H1 (cell line): ENCODE measurements around the gene SPIRE1. TPM values are rescaled to one million over a fixed set of nuclear protein-coding genes. Genes with fewer than 3 reads are reported as not detected.

Experiments
- CTCF ChIA-PET: fragments of 300-600 bp; sonication (Branson Sonifier 250); formaldehyde crosslinking; loops from one replicate; lab custom pipeline; 2021; ENCODE audit not compliant: partially characterized antibody; lab: Charles Lee
- POLR2A ChIA-PET: fragments of 300-600 bp; sonication (Branson Sonifier 250); formaldehyde crosslinking; loops from one replicate; lab custom pipeline; 2021; ENCODE audit warnings: inconsistent platforms; ENCODE audit not compliant: partially characterized antibody; lab: Charles Lee
- DNase-seq, 2 experiments: peaks; one replicate each; pipeline versions ENCODE4 v3.0.0 to v3.0.0-alpha.2; 2010 to 2022; ENCODE audit warnings: low spot score in 2 of 2, low read depth in 1 of 2, mixed read lengths in 1 of 2
- FAIRE-seq: peaks from 2 replicates; lab custom pipeline; 2011; peaks lifted over from hg19 to GRCh38; lab: Jason Lieb, UNC
- H2AFZ ChIP-seq: 2 replicates; pipeline ENCODE4 v1.8.1; 2012; ENCODE audit warnings: low read length, inconsistent platforms
- H2AK5ac ChIP-seq: 2 replicates; pipeline ENCODE4 v1.6.1; 2013; ENCODE audit warnings: low read depth, low read length
- H2BK120ac ChIP-seq: replicated peaks from 2 replicates; pipeline ENCODE3; 2013; ENCODE audit warnings: low read depth, low read length, inconsistent platforms
- H2BK12ac ChIP-seq: 2 replicates; pipeline ENCODE4 v1.6.1; 2013; ENCODE audit warnings: low read depth, low read length
- H2BK15ac ChIP-seq: 2 replicates; pipeline ENCODE4 v1.6.1; 2013; ENCODE audit warnings: low read length
- H2BK20ac ChIP-seq: 2 replicates; pipeline ENCODE4 v1.6.1; 2013; ENCODE audit warnings: low read length
- H2BK5ac ChIP-seq: 2 replicates; pipeline ENCODE4 v1.6.1; 2013; ENCODE audit warnings: low read depth, low read length
- H3K14ac ChIP-seq: 2 replicates; pipeline ENCODE4 v1.6.1; 2013; ENCODE audit warnings: inconsistent platforms; ENCODE audit not compliant: insufficient read length
- H3K18ac ChIP-seq: 2 replicates; pipeline ENCODE4 v1.6.1; 2013; ENCODE audit warnings: low read length; ENCODE audit errors: extremely low read depth
- H3K23ac ChIP-seq: 2 replicates; pipeline ENCODE4 v1.6.1; 2013; ENCODE audit warnings: inconsistent platforms; ENCODE audit not compliant: insufficient read length
- H3K23me2 ChIP-seq: 2 replicates; pipeline ENCODE4 v1.6.1; 2013; ENCODE audit warnings: low read depth, low read length
- H3K27ac ChIP-seq: 2 replicates; pipeline ENCODE4 v1.6.1; 2011; ENCODE audit warnings: low read depth, low read length, inconsistent platforms
- H3K27me3 ChIP-seq, 4 experiments: replicated peaks in 1 of 4; 1 replicate in 1 of 4; 2 replicates in 3 of 4; pipeline versions ENCODE4 v1.6.1 to v1.8.1; 2011 to 2013; ENCODE audit warnings: low read length in 3 of 4, mild to moderate bottlenecking in 3 of 4, inconsistent platforms in 2 of 4, mixed read lengths in 2 of 4, moderate library complexity in 1 of 4; ENCODE audit not compliant: control insufficient read depth in 3 of 4, insufficient read depth in 3 of 4; ENCODE audit errors: extremely low read depth in 1 of 4
- H3K36me3 ChIP-seq, 4 experiments: 2 replicates each; pipeline versions ENCODE4 v1.6.1 to v1.8.1; 2011 to 2013; ENCODE audit warnings: mild to moderate bottlenecking in 4 of 4, low read length in 3 of 4, moderate library complexity in 2 of 4, control low read depth in 1 of 4, inconsistent platforms in 1 of 4; ENCODE audit not compliant: insufficient read depth in 4 of 4, control insufficient read depth in 2 of 4
- H3K4ac ChIP-seq: replicated peaks from 2 replicates; pipeline ENCODE3; 2013; ENCODE audit warnings: low read length, low read depth, mixed read lengths, inconsistent platforms; ENCODE audit not compliant: insufficient read length
- H3K4me1 ChIP-seq, 4 experiments: replicated peaks in 1 of 4; 1 replicate in 1 of 4; 2 replicates in 3 of 4; pipeline versions ENCODE4 v1.6.1 to v1.8.1; 2011 to 2013; ENCODE audit warnings: low read length in 3 of 4, inconsistent platforms in 2 of 4, mixed read lengths in 1 of 4; ENCODE audit not compliant: insufficient read depth in 4 of 4, control insufficient read depth in 3 of 4
- H3K4me2 ChIP-seq, 2 experiments: 2 replicates each; pipeline versions ENCODE4 v1.6.1 to v1.8.1; 2011 to 2013; ENCODE audit warnings: low read depth in 2 of 2, low read length in 2 of 2, control low read depth in 1 of 2, inconsistent platforms in 1 of 2, mild to moderate bottlenecking in 1 of 2; ENCODE audit not compliant: insufficient read depth in 1 of 2
- H3K4me3 ChIP-seq, 4 experiments: fragments of 200-600, 300-600 bp in 1 of 4; sonication (generic), shearing (Covaris generic), sonication (Bioruptor Twin) in 1 of 4; 2 replicates each; pipeline versions ENCODE4 v1.5.1 to v1.8.1; 2011 to 2016; ENCODE audit warnings: low read length in 4 of 4, low read depth in 3 of 4, control low read depth in 2 of 4, inconsistent platforms in 2 of 4, mild to moderate bottlenecking in 2 of 4, mixed read lengths in 1 of 4, moderate library complexity in 1 of 4; ENCODE audit not compliant: insufficient read depth in 2 of 4; ENCODE audit errors: extremely low read depth in 1 of 4
- H3K56ac ChIP-seq: replicated peaks from 2 replicates; pipeline ENCODE3; 2013; ENCODE audit warnings: low read depth, mild to moderate bottlenecking, mixed read lengths, low read length, inconsistent platforms; ENCODE audit not compliant: insufficient read length
- H3K79me1 ChIP-seq: 2 replicates; pipeline ENCODE4 v1.6.1; 2013; ENCODE audit warnings: low read depth, low read length, control low read depth
- H3K79me2 ChIP-seq, 2 experiments: 2 replicates each; pipeline versions ENCODE4 v1.6.1 to v1.8.1; 2012 to 2013; ENCODE audit warnings: low read length in 2 of 2, mild to moderate bottlenecking in 2 of 2, inconsistent platforms in 1 of 2; ENCODE audit not compliant: insufficient read depth in 2 of 2, control insufficient read depth in 1 of 2
- H3K9ac ChIP-seq, 4 experiments: replicated peaks in 1 of 4; 1 replicate in 1 of 4; 2 replicates in 3 of 4; pipeline versions ENCODE4 v1.6.1 to v1.8.1; 2011 to 2013; ENCODE audit warnings: low read depth in 3 of 4, low read length in 3 of 4, control low read depth in 2 of 4, mild to moderate bottlenecking in 2 of 4, moderate library complexity in 2 of 4, inconsistent platforms in 1 of 4; ENCODE audit errors: extremely low read depth in 1 of 4
- H3K9me3 ChIP-seq, 2 experiments: 2 replicates each; pipeline versions ENCODE4 v1.6.1 to v1.8.1; 2012 to 2013; ENCODE audit warnings: mild to moderate bottlenecking in 2 of 2, moderate library complexity in 2 of 2, control low read depth in 1 of 2, inconsistent platforms in 1 of 2, low read depth in 1 of 2, low read length in 1 of 2, mixed read lengths in 1 of 2; ENCODE audit not compliant: insufficient read depth in 2 of 2
- H4K20me1 ChIP-seq, 2 experiments: replicated peaks in 1 of 2; 2 replicates each; pipeline versions ENCODE3 to v1.8.1; 2011 to 2013; ENCODE audit warnings: inconsistent platforms in 2 of 2, low read length in 2 of 2, mild to moderate bottlenecking in 1 of 2; ENCODE audit not compliant: insufficient read depth in 2 of 2, control insufficient read depth in 1 of 2
- H4K5ac ChIP-seq: 2 replicates; pipeline ENCODE4 v1.6.1; 2013; ENCODE audit warnings: low read length, low read depth, mixed read lengths, inconsistent platforms; ENCODE audit not compliant: insufficient read length
- H4K8ac ChIP-seq: 2 replicates; pipeline ENCODE4 v1.8.0; 2013; ENCODE audit warnings: mild to moderate bottlenecking, moderate library complexity, low read length, inconsistent platforms; ENCODE audit not compliant: insufficient read depth; ENCODE audit errors: extremely low read depth
- H4K91ac ChIP-seq: replicated peaks from 2 replicates; pipeline ENCODE3; 2013; ENCODE audit warnings: low read length, mixed read lengths, inconsistent platforms; ENCODE audit not compliant: insufficient read length
- NRF1 ChIP-seq: IDR thresholded peaks from 2 replicates; pipeline ENCODE4 v1.6.1; 2011; ENCODE audit warnings: mild to moderate bottlenecking, low read depth, low read length, improper control_type of control experiment
- TBP ChIP-seq: IDR thresholded peaks from 2 replicates; pipeline ENCODE4 v1.6.1; 2011; ENCODE audit warnings: low read depth, low read length, improper control_type of control experiment
- WGBS, 2 experiments: shearing (Covaris generic) in 1 of 2; methylation state at CpG; one replicate each; pipeline versions ENCODE4 v1.1.6 to v1.1.7; 2013 to 2015; ENCODE audit warnings: low lambda C conversion rate in 2 of 2, mixed read lengths in 2 of 2, inconsistent platforms in 1 of 2, low coverage in 1 of 2, missing lambda C conversion rate in 1 of 2; ENCODE audit not compliant: insufficient replicate concordance in 2 of 2, insufficient coverage in 1 of 2, insufficient read length in 1 of 2; ENCODE audit errors: extremely low coverage in 1 of 2, missing lambda C conversion rate in 1 of 2; 5-methylcytosine and 5-hydroxymethylcytosine counted together
- polyA plus RNA-seq, 7 experiments: library from polyadenylated mRNA; depleted of rRNA in 3 of 7; stranded (reverse) in 5 of 7; unstranded in 2 of 7; fragments of >200 nt in 5 of 7; fragments of 200-250 nt in 2 of 7; gene quantifications; 1 replicate in 5 of 7; 2 replicates in 1 of 7; 4 replicates in 1 of 7; pipeline versions ENCODE4 v1.2.1 to v1.2.3, GENCODE V29; 2011 to 2013; ENCODE audit warnings: missing spikeins in 2 of 7, mixed read lengths in 2 of 7
- total RNA-seq: library from RNA; stranded (reverse); fragmentation: NEBNext Ultra II Directional; extraction: Animal tissue kit (Norgen Biotek cat#: 25700); gene quantifications from 2 replicates; pipeline ENCODE4 v1.2.1, GENCODE V29; 2021

Gene SPIRE1
- total and polyA plus RNA-seq, 2 of the 8 experiments (the other 6 are each of a cell fraction or from before 2014, with no cell fraction given), result 6.0 to 21.5 TPM

DNA sequence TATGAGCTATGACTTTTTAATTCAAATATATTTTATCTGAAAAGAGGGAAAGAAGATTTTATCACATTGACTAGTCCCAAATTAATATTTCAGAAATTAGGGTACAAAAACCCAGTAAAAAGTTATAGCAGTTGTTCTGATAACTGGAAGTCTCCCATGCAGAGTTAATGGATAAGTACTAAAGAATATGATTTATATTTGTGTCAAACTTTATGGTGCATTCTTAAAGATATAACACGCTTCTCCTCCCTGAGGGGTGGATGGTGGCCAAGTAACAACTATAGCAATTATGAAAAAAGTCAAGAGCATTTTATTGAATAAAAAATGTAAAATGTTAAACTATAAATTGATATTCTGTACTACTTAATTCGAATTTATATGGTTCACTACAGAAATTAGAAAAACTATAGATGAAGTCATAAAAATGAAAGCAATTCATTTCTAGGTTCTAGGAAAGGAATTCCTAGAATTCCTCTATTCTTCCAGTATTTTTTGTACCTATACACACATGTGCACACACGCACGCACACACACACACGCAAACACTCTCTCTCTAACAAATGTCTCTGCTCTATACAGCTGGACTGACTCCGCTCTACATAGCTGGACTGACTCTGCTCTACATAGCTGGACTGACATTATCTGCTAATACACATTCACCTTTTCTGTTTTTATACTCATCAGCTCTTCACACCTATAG, 138.9 kb downstream of the SPIRE1 start:
- H4K20me1 ChIP-seq, result no peaks in the 10 kb centered on the region
- H3K27ac ChIP-seq, result no peak overlapping the region
- no peak overlapping the region for H3K14ac ChIP-seq
- POLR2A ChIA-PET, result no interaction called here
- 94% methylated on average over 6 of the region's 6 CpGs; no CpG with 5 or more reads in 1 of the 2 experiments for WGBS, 2 experiments
- no peaks in the 10 kb centered on the region for H3K36me3 ChIP-seq
- no peak overlapping the region for H2BK120ac ChIP-seq
- no peak overlapping the region for H2BK15ac ChIP-seq
- no peak overlapping the region for H3K18ac ChIP-seq
- FAIRE-seq (no peak), DNase-seq (no peak)
- H4K5ac ChIP-seq, result no peak overlapping the region
- H3K9ac ChIP-seq, result no peak overlapping the region
- H3K9me3 ChIP-seq, result no peaks in the 10 kb centered on the region
- no peaks in the 10 kb centered on the region for H3K79me2 ChIP-seq
- H3K4ac ChIP-seq, result no peak overlapping the region
- H2AFZ ChIP-seq, result no peak overlapping the region
- H4K91ac ChIP-seq, result no peak overlapping the region
- H2BK12ac ChIP-seq, result no peak overlapping the region
- no peak overlapping the region for H3K23ac ChIP-seq
- no peak overlapping the region for H3K56ac ChIP-seq
- no peaks in the 10 kb centered on the region for H3K27me3 ChIP-seq
- no peak for TF ChIP-seq TBP
- no peak for TF ChIP-seq NRF1
- H3K23me2 ChIP-seq, result no peaks in the 10 kb centered on the region
- no peaks in the 10 kb centered on the region for H3K4me1 ChIP-seq
- no peak overlapping the region for H2AK5ac ChIP-seq
- CTCF ChIA-PET, result interaction anchor here (0.8 kb wide), 1 partner anchor 141 kb away, joined by 3 read pairs; no protein-coding TSS in a partner anchor
- H3K4me3 ChIP-seq, result no peak overlapping the region
- H3K4me2 ChIP-seq, result no peak overlapping the region
- H3K79me1 ChIP-seq, result no peaks in the 10 kb centered on the region; the same call in 1 of the 2 replicates
- H4K8ac ChIP-seq, result no peak overlapping the region
- no peak overlapping the region for H2BK5ac ChIP-seq
- no peak overlapping the region for H2BK20ac ChIP-seq
